Parathyroid adenoma (tissue), 2 donors: ENCODE data around the gene FMNL2.

ENCODE experiments used
- H2AFZ ChIP-seq: fragments of 300-600 bp; sonication (generic); one replicate; pipeline ENCODE4 v1.7.0; 2017; ENCODE audit warnings: antibody characterized with exemption, mild to moderate bottlenecking
- H3K27ac ChIP-seq: fragments of 300-600 bp; sonication (generic); one replicate; pipeline ENCODE4 v1.7.0; 2017
- H3K27me3 ChIP-seq: fragments of 300-600 bp; sonication (generic); one replicate; pipeline ENCODE4 v1.7.0; 2017; ENCODE audit warnings: low read length; ENCODE audit not compliant: control insufficient read depth, insufficient read depth
- H3K36me3 ChIP-seq: fragments of 300-600 bp; sonication (generic); one replicate; pipeline ENCODE4 v1.7.0; 2017; ENCODE audit warnings: low read length; ENCODE audit not compliant: control insufficient read depth, insufficient read depth
- H3K4me1 ChIP-seq: fragments of 300-600 bp; sonication (generic); one replicate; pipeline ENCODE4 v1.7.0; 2017; ENCODE audit warnings: control low read depth
- H3K4me2 ChIP-seq: fragments of 300-600 bp; sonication (generic); one replicate; pipeline ENCODE4 v1.7.0; 2017; ENCODE audit warnings: low read length
- H3K4me3 ChIP-seq: fragments of 300-600 bp; sonication (generic); one replicate; pipeline ENCODE4 v1.7.0; 2017; ENCODE audit warnings: low read depth, low read length
- H3K79me2 ChIP-seq: fragments of 300-600 bp; sonication (generic); one replicate; pipeline ENCODE4 v1.7.0; 2017; ENCODE audit warnings: control low read depth
- H3K9ac ChIP-seq: fragments of 300-600 bp; sonication (generic); one replicate; pipeline ENCODE4 v1.7.0; 2017; ENCODE audit warnings: mild to moderate bottlenecking
- H3K9me3 ChIP-seq: fragments of 300-600 bp; sonication (generic); one replicate; pipeline ENCODE4 v1.7.0; 2017; ENCODE audit warnings: low read length; ENCODE audit not compliant: control insufficient read depth
- TF ChIP-seq, protein P1 (sequence below): fragments of 300-600 bp; sonication (generic); IDR thresholded peaks from one replicate; pipeline ENCODE4 v1.7.0; 2017; ENCODE audit warnings: antibody characterized with exemption, mild to moderate bottlenecking
- donor health status: primary hyperparathyroidism.

FMNL2 gene

DNA sequence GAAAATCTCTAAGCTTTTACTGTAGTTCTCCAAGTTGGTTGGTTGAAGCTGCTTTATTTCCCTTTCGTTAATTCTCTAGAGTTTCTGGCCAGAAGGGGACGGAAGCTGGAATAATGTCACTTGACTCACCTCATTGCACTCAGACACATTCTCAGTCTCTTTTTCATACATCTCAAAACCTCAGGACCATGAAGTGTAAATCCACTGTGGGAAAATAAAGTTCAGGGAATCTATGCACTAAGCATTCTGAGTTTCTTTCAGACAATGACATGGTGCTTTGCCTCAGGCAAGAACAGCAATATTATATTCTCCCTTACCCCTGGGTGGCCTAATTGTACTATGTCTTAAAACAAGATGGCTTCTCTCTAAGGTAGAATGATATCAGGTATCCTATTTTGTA, 214.4 kb downstream of the FMNL2 start:
- Histone ChIP-seq H3K79me2 (no peaks in the 10 kb centered on the region), H2AFZ (no peak overlapping the region), H3K4me3 (no peak overlapping the region), H3K4me2 (no peak overlapping the region), H3K36me3 (no peaks in the 10 kb centered on the region), H3K9ac (no peak overlapping the region), H3K9me3 (no peaks in the 10 kb centered on the region), H3K27ac (no peak overlapping the region), H3K27me3 (no peaks in the 10 kb centered on the region), H3K4me1 (peaks cover 25% of the 10 kb centered on the region)
- TF ChIP-seq, protein P1, sequence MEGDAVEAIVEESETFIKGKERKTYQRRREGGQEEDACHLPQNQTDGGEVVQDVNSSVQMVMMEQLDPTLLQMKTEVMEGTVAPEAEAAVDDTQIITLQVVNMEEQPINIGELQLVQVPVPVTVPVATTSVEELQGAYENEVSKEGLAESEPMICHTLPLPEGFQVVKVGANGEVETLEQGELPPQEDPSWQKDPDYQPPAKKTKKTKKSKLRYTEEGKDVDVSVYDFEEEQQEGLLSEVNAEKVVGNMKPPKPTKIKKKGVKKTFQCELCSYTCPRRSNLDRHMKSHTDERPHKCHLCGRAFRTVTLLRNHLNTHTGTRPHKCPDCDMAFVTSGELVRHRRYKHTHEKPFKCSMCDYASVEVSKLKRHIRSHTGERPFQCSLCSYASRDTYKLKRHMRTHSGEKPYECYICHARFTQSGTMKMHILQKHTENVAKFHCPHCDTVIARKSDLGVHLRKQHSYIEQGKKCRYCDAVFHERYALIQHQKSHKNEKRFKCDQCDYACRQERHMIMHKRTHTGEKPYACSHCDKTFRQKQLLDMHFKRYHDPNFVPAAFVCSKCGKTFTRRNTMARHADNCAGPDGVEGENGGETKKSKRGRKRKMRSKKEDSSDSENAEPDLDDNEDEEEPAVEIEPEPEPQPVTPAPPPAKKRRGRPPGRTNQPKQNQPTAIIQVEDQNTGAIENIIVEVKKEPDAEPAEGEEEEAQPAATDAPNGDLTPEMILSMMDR, result no peak

DNA sequence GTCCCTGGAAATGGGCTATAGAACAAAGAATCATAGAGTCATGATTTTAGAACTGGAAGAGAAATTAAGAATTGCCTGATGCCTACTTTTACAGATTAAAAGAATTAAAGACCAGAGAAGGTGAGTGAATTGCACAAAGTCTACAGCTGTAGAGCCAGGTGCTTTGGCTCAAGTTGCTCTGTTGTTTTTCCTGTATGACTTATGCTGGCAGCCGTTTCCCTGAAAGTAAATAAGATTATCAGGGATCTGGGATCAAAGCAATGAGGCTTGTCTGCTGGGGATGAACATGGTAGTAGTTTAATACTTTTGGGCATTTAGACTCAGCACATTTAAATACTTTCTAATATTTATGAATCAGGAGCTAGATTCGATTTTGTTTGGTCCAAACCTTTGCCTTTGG, 215.4 kb downstream of the FMNL2 start:
- Histone ChIP-seq H3K4me3 (no peak overlapping the region), H3K4me2 (no peak overlapping the region), H3K9me3 (no peaks in the 10 kb centered on the region), H3K79me2 (no peaks in the 10 kb centered on the region), H3K9ac (no peak overlapping the region), H3K27me3 (no peaks in the 10 kb centered on the region), H3K4me1 (peaks cover 25% of the 10 kb centered on the region), H2AFZ (no peak overlapping the region), H3K27ac (no peak overlapping the region), H3K36me3 (no peaks in the 10 kb centered on the region)
- TF ChIP-seq, protein P1, result no peak

GRCh38 chr2:152552888-152553287, 217.9 kb downstream of the FMNL2 start:
- Histone ChIP-seq H3K9me3 (no peaks in the 10 kb centered on the region), H3K9ac (no peak overlapping the region), H2AFZ (no peak overlapping the region), H3K4me2 (no peak overlapping the region), H3K4me1 (peaks cover 23% of the 10 kb centered on the region), H3K36me3 (no peaks in the 10 kb centered on the region), H3K27ac (no peak overlapping the region), H3K27me3 (no peaks in the 10 kb centered on the region), H3K4me3 (no peak overlapping the region), H3K79me2 (no peaks in the 10 kb centered on the region)
- TF ChIP-seq, protein P1, result no peak

DNA sequence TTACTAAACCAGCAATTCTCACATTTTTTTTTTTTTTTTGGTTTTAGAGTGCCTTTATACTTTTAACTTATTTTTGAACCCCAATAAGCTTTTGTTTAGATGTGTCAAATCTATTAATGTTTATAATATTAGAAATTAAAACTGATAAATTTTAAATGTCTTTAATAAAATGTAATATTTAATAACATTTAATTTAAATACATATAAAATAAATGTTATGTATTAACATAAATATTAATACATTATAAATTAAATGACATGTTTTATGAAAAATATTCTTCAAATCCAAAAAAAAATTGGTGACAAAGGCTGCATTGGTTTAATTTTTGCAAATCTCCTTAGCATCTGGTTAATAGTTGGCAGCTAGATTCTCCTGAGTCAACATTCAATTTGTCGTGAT, 218.5 kb downstream of the FMNL2 start:
- Histone ChIP-seq H3K4me2 (no peak overlapping the region), H3K36me3 (no peaks in the 10 kb centered on the region), H3K4me1 (peaks cover 17% of the 10 kb centered on the region), H3K9me3 (no peaks in the 10 kb centered on the region), H3K9ac (no peak overlapping the region), H3K27me3 (no peaks in the 10 kb centered on the region), H3K79me2 (no peaks in the 10 kb centered on the region), H3K27ac (no peak overlapping the region), H2AFZ (no peak overlapping the region), H3K4me3 (no peak overlapping the region)
- TF ChIP-seq, protein P1, result no peak

- Histone ChIP-seq H2AFZ (no peak overlapping the region), H3K9me3 (no peaks in the 10 kb centered on the region), H3K79me2 (no peaks in the 10 kb centered on the region), H3K4me3 (no peak overlapping the region), H3K27ac (no peak overlapping the region), H3K4me1 (peaks cover 5% of the 10 kb centered on the region), H3K4me2 (no peak overlapping the region), H3K27me3 (no peaks in the 10 kb centered on the region), H3K9ac (no peak overlapping the region), H3K36me3 (no peaks in the 10 kb centered on the region)
- TF ChIP-seq, protein P1, result peak; percentile 7
Measured at GRCh38 chr2:152555048-152555447, 220.1 kb downstream of the FMNL2 start.
